ENCODE results near the gene C6orf52.
"Not testable (repeated sequence)": the region's sequence is repeated elsewhere in the genome, so short reads cannot be mapped to it uniquely, and the experiment has no call there.

The C6orf52 gene

GRCh38 chr6:10695086-10695657, 756 bp upstream of the C6orf52 start:
- DNase-seq = no peak

GRCh38 chr6:10692965-10693538, 1.4 kb downstream of the C6orf52 start:
- DNase-seq = no peak

- DNase-seq = no peak
These were observed 3.6 kb downstream of the C6orf52 start for GRCh38 chr6:10690651-10691445.

GRCh38 chr6:10687582-10687981, 6.8 kb downstream of the C6orf52 start:
- no peak for DNase-seq

- DNase-seq = no peak
These were observed 7.5 kb downstream of the C6orf52 start for GRCh38 chr6:10686901-10687300.

- DNase-seq = no peak
These were observed 9.1 kb downstream of the C6orf52 start for GRCh38 chr6:10685092-10685915.

GRCh38 chr6:10684618-10685017, 9.8 kb downstream of the C6orf52 start:
- no peak for DNase-seq

GRCh38 chr6:10682355-10682988, 11.9 kb downstream of the C6orf52 start:
- DNase-seq = no peak

GRCh38 chr6:10681795-10682194, 12.6 kb downstream of the C6orf52 start:
- DNase-seq = no peak

GRCh38 chr6:10678456-10678855, 16.0 kb downstream of the C6orf52 start:
- no peak for DNase-seq

- no peak for DNase-seq
These were observed 18.0 kb downstream of the C6orf52 start for GRCh38 chr6:10676403-10676802.

- no peak for DNase-seq
These were observed 26.1 kb downstream of the C6orf52 start for GRCh38 chr6:10668126-10668917.

GRCh38 chr6:10665595-10665994, 28.8 kb downstream of the C6orf52 start:
- not testable (repeated sequence) for DNase-seq

- no peak for DNase-seq
These were observed 31.7 kb downstream of the C6orf52 start for GRCh38 chr6:10662742-10663141.

GRCh38 chr6:10662207-10662606, 32.2 kb downstream of the C6orf52 start:
- DNase-seq = no peak

- not testable (repeated sequence) for DNase-seq
These were observed 33.8 kb downstream of the C6orf52 start for GRCh38 chr6:10660431-10661191.

- DNase-seq = no peak
These were observed 34.6 kb downstream of the C6orf52 start for GRCh38 chr6:10659699-10660348.

GRCh38 chr6:10658910-10659698, 35.3 kb downstream of the C6orf52 start:
- no peak for DNase-seq

GRCh38 chr6:10655508-10656055, 38.8 kb downstream of the C6orf52 start:
- no peak for DNase-seq
